Lung (tissue), 12 donors: ENCODE results near the gene ACBD6. TPM values are rescaled to one million over a fixed set of nuclear protein-coding genes. Genes with fewer than 3 reads are reported as not detected.

Source experiments
- ATAC-seq: fragments of 200-7000 bp; cut with Tn5 transposase; one replicate; pipeline ENCODE4 v1.9.1; 2020; ENCODE audit warnings: moderate number of reproducible peaks; ENCODE audit not compliant: insufficient read depth, low FRiP score
- DNase-seq, 3 donors: peaks; one replicate each; pipeline ENCODE4 v3.0.0-alpha.2; 2013 to 2017
- H3K27ac ChIP-seq, 2 donors: one replicate each; pipeline ENCODE4 v1.5.1; 2013; ENCODE audit warnings: mild to moderate bottlenecking in 2 of 2, moderate library complexity in 2 of 2, control low read depth in 1 of 2, inconsistent platforms in 1 of 2, low read depth in 1 of 2, low read length in 1 of 2
- H3K27me3 ChIP-seq, 3 donors: one replicate each; pipeline ENCODE4 v1.5.1; 2013; ENCODE audit warnings: low read length in 2 of 3; ENCODE audit not compliant: control insufficient read depth in 3 of 3, insufficient read depth in 3 of 3
- H3K36me3 ChIP-seq, 4 donors: one replicate each; pipeline ENCODE4 v1.5.1; 2013; ENCODE audit warnings: low read length in 4 of 4, mild to moderate bottlenecking in 1 of 4, moderate library complexity in 1 of 4; ENCODE audit not compliant: control insufficient read depth in 4 of 4, insufficient read depth in 4 of 4
- H3K4me1 ChIP-seq, 5 donors: one replicate each; pipeline ENCODE4 v1.5.1; 2013; ENCODE audit warnings: low read length in 5 of 5, mild to moderate bottlenecking in 2 of 5, moderate library complexity in 1 of 5; ENCODE audit not compliant: control insufficient read depth in 5 of 5, insufficient read depth in 5 of 5
- H3K4me3 ChIP-seq: one replicate; pipeline ENCODE4 v1.5.1; 2013; ENCODE audit warnings: mild to moderate bottlenecking, control low read depth, moderate library complexity
- H3K9ac ChIP-seq, 2 donors: one replicate each; pipeline ENCODE4 v1.5.1; 2013; ENCODE audit warnings: low read length in 2 of 2, control low read depth in 1 of 2; ENCODE audit not compliant: insufficient read depth in 1 of 2
- H3K9me3 ChIP-seq, 4 donors: one replicate each; pipeline ENCODE4 v1.5.1; 2013; ENCODE audit warnings: low read length in 3 of 4, mild to moderate bottlenecking in 1 of 4, moderate library complexity in 1 of 4; ENCODE audit not compliant: control insufficient read depth in 4 of 4, insufficient read depth in 3 of 4
- CTCF ChIP-seq: IDR thresholded peaks from 2 replicates; pipeline ENCODE4 v1.5.1; 2012; ENCODE audit warnings: mild to moderate bottlenecking; ENCODE audit errors: control extremely low read depth, extremely low read depth
- WGBS, 2 donors: extraction: QIAGEN DNeasy Blood & Tissue Kit; methylation state at CpG; one replicate each; pipeline ENCODE4 v1.1.7; 2013; 5-methylcytosine and 5-hydroxymethylcytosine counted together
- polyA plus RNA-seq, 2 donors: library from polyadenylated mRNA; stranded (reverse); fragments of 200-250 nt; gene quantifications; one replicate each; pipeline ENCODE4 v1.2.1, GENCODE V29; 2013
- total RNA-seq, 2 donors: library from RNA; depleted of rRNA in 1 of 2; stranded (reverse); fragments of >200 nt in 1 of 2; gene quantifications; one replicate each; pipeline ENCODE4 v1.2.1, GENCODE V29; 2014 to 2021
- donor health status: control.
- donor health status: control.
- donor health status: Bipolar disorder and iron deficiency.
- donor health status: healthy.
- donor health status: DM: yes; HTN: yes; CAD: no.

The ACBD6 gene
- total and polyA plus RNA-seq, 4 donors, result 28.1 to 53.3 (median 41.1) TPM

GRCh38 chr1:180249725-180250498 lies 252.5 kb downstream of the ACBD6 start:
- DNase-seq, result peak in 1 of 3 donors; percentile 31
- 67 to 82% methylated on average over 13 of the region's 13 CpGs for WGBS, 2 donors

GRCh38 chr1:180248731-180249681 lies 253.4 kb downstream of the ACBD6 start:
- Histone ChIP-seq H3K27ac (no peak overlapping the region), H3K27me3 (peaks cover 0 to 6% (median 2%) of the 10 kb centered on the region in 3 donors), H3K9ac (no peak overlapping the region), H3K4me3 (no peak overlapping the region), H3K9me3 (peaks cover 0 to 2% (median 0%) of the 10 kb centered on the region in 4 donors), H3K36me3 (no peaks in the 10 kb centered on the region), H3K4me1 (peaks cover 0 to 10% (median 3%) of the 10 kb centered on the region in 5 donors)
- DNase-seq (peak; percentile 53 to 64 (median 62)), ATAC-seq (no peak)
- no peak for TF ChIP-seq CTCF
- 65% methylated on average over 11 of the region's 11 CpGs for WGBS, 2 donors

More at GRCh38 chr1:180249725-180250498, 252.5 kb downstream of the ACBD6 start:
- Histone ChIP-seq H3K9ac (no peak overlapping the region), H3K36me3 (no peaks in the 10 kb centered on the region), H3K27me3 (peaks cover 0 to 2% (median 1%) of the 10 kb centered on the region in 3 donors), H3K4me1 (peaks cover 0 to 10% (median 3%) of the 10 kb centered on the region in 5 donors), H3K9me3 (peaks cover 0 to 2% (median 0%) of the 10 kb centered on the region in 4 donors), H3K27ac (no peak overlapping the region), H3K4me3 (no peak overlapping the region)
- TF ChIP-seq CTCF, result no peak
- ATAC-seq, result no peak

DNA sequence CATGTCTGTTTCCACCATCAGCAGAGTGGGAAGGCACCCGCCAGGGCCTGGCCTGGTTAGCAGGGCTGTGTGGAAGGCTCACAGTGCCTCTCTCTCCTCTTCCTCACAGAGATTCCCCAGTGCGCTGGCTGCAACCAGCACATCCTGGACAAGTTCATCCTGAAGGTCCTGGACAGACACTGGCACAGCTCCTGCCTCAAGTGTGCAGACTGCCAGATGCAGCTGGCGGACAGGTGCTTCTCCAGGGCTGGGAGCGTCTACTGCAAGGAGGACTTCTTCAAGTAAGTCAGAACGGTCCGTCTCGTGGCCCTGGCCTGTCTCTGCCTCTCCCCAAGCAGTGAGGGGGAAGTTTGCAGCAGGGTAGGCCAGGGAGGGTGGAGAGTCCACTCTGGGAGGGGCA lies 254.2 kb downstream of the ACBD6 start:
- 92 to 94% methylated on average over 7 of the region's 7 CpGs for WGBS, 2 donors
- H3K9ac ChIP-seq, result no peak overlapping the region
- H3K27me3 ChIP-seq, result peaks cover 0 to 11% (median 5%) of the 10 kb centered on the region in 3 donors
- no peak overlapping the region for H3K4me3 ChIP-seq
- peaks cover 0 to 2% (median 0%) of the 10 kb centered on the region in 4 donors for H3K9me3 ChIP-seq
- peaks cover 0 to 10% (median 3%) of the 10 kb centered on the region in 5 donors for H3K4me1 ChIP-seq
- H3K36me3 ChIP-seq, result no peaks in the 10 kb centered on the region
- H3K27ac ChIP-seq, result no peak overlapping the region
- no peak for ATAC-seq
- DNase-seq, result no peak
- TF ChIP-seq CTCF, result no peak
